ENCODE data around the gene LMAN2L.

Gene LMAN2L

DNA sequence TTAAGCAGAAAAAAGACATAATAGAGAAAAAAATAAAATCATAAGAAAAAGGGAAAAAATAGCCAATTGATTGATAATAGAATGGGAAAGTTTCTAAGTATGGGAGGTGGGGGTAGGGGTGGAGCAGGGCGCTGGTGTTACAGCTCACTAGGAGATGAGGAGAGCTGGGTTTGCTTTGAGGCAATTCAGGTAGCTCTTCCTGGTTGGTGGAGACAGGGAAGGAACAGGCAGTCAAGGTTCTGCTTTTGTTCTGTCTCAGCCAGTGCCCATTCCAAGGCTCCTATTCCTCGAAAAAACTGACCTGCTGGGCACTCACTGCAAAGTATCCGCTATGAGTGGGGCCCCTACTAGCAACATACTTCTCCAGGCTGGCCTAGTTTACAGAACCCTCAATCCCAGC is 19.1 kb upstream of the LMAN2L start:
- no peak overlapping the region for H3K4me3 ChIP-seq (ENCODE audit: low read length)
- no peaks in the 10 kb centered on the region for H3K36me3 ChIP-seq (ENCODE audit: insufficient read depth, low read depth, low read length)
- H3K9me3 ChIP-seq (ENCODE audit: insufficient read depth, low read depth, low read length) = no peaks in the 10 kb centered on the region
- no peak overlapping the region for H3K9ac ChIP-seq (ENCODE audit: low read depth, low read length)
- peaks cover 11% of the 10 kb centered on the region; the same call in 1 of the 2 replicates for H3K27me3 ChIP-seq (ENCODE audit: insufficient read depth, low read length)
- peaks cover 19% of the 10 kb centered on the region; the same call in 1 of the 2 replicates for H3K4me1 ChIP-seq (ENCODE audit: insufficient read depth, low read length)
- no peak overlapping the region for H3K27ac ChIP-seq (ENCODE audit: low read length)

DNA sequence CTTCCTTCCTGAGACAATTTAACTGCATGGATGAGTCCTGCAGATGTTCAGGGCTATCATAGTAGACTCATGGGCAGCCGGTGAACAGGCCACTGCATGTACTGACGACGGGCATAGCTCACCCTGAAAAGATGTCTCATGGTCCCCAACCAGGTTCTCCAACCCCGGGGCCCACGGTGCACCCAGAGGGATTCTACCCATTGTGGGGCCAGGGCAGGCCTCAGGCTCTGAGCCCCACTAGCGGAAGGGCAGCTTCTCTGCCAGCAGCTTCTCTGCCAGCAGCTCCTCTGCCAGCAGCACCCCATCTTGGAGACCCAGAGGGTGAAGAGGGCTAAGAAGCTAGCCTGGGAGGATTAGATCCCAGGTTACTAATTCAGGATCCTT is 17.6 kb upstream of the LMAN2L start:
- Histone ChIP-seq H3K4me3 (ENCODE audit: low read length) (no peak overlapping the region), H3K27ac (ENCODE audit: low read length) (no peak overlapping the region), H3K27me3 (ENCODE audit: insufficient read depth, low read length) (peaks cover 11% of the 10 kb centered on the region; the same call in 1 of the 2 replicates), H3K9ac (ENCODE audit: low read depth, low read length) (no peak overlapping the region), H3K4me1 (ENCODE audit: insufficient read depth, low read length) (peaks cover 5% of the 10 kb centered on the region; the same call in 1 of the 2 replicates), H3K36me3 (ENCODE audit: insufficient read depth, low read depth, low read length) (no peaks in the 10 kb centered on the region), H3K9me3 (ENCODE audit: insufficient read depth, low read depth, low read length) (no peaks in the 10 kb centered on the region)

DNA sequence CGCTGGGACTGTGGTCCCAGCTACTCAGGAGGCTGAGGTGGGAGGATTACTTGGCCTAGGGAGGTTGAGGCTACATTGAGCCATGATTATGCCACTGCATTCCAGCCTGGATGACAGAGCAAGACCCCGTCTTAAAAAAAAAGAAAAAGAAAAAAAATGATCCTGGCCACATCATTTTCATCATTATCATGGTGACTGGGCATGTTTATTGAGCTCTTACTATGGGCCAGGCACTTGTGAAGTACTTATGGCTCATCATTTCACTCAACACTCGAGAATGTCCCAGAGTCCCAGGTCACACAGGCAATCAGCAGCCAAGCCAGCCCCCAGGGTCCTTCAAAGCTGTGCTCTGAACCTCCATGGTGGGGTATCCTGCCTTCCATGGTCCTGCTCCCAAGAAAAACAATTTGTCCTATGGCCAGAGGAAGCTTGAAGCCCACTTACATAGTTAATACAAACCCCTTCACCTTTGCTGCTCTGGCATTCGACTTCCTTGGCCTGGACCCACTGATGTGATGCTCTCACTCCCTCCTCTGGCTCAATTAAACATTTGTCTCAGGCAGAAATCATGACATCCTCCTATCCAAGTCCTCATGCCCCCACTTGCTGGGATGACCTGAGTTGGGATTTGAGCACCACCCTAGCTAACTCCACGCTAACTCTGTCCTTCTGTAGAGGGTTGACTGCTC is 17.1 kb upstream of the LMAN2L start:
- Histone ChIP-seq H3K27me3 (ENCODE audit: insufficient read depth, low read length) (peaks cover 10% of the 10 kb centered on the region; the same call in 1 of the 2 replicates), H3K9ac (ENCODE audit: low read depth, low read length) (no peak overlapping the region), H3K4me3 (ENCODE audit: low read length) (no peak overlapping the region), H3K36me3 (ENCODE audit: insufficient read depth, low read depth, low read length) (no peaks in the 10 kb centered on the region), H3K4me1 (ENCODE audit: insufficient read depth, low read length) (no peaks in the 10 kb centered on the region; the same call in 1 of the 2 replicates), H3K27ac (ENCODE audit: low read length) (no peak overlapping the region), H3K9me3 (ENCODE audit: insufficient read depth, low read depth, low read length) (no peaks in the 10 kb centered on the region)

DNA sequence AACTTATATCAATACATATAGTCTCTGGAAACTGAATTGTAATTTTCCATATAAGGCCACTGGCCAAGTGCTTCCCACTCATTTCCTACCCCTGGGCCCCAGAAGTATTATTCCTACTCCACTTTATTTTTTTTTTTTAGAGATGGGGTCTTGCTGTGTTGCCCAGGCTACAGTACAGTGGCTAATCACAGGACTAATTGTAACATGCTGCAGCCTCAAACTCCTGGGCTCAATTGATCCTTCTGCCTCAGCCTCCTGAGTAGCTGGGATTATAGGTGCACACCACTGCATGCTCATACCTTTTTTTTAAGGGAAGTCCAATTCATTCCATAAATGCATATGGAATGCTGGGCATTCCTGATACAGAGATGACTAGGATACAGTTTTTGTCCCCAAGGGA is 14.5 kb upstream of the LMAN2L start:
- Histone ChIP-seq H3K9me3 (ENCODE audit: insufficient read depth, low read depth, low read length) (no peaks in the 10 kb centered on the region), H3K27ac (ENCODE audit: low read length) (no peak overlapping the region), H3K4me1 (ENCODE audit: insufficient read depth, low read length) (no peaks in the 10 kb centered on the region), H3K9ac (ENCODE audit: low read depth, low read length) (no peak overlapping the region), H3K4me3 (ENCODE audit: low read length) (no peak overlapping the region), H3K36me3 (ENCODE audit: insufficient read depth, low read depth, low read length) (no peaks in the 10 kb centered on the region), H3K27me3 (ENCODE audit: insufficient read depth, low read length) (no peaks in the 10 kb centered on the region)

DNA sequence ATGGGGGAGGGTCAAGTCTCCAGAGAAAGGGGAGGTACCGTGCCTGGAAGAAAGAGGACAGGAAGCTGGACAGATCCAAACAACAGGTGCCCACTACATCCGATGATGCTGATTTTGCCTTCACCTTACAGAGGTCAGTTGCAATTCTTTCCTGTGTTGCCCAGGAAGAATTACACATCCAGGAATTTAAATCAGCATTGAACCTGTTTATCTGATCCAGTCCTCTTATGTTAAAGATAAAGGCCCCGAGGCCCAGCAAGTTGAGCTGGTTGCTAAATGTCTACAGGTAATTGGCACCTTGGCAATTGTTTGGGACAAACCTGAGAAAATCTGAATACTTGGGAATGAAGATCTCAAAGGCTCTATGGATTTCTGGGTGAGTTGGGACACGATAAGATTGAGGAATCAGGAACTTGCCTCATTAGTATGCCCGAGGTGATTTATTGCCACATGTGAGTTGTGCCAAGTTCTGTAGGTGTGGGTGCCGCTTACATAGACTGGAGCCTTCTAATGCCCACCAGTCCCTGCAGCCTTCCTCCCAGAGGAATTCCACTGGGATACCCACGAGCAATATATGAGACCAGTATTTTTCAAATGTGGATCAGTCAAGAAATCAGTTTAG is 13.9 kb upstream of the LMAN2L start:
- no peaks in the 10 kb centered on the region for H3K4me1 ChIP-seq (ENCODE audit: insufficient read depth, low read length)
- no peaks in the 10 kb centered on the region for H3K36me3 ChIP-seq (ENCODE audit: insufficient read depth, low read depth, low read length)
- no peak overlapping the region for H3K9ac ChIP-seq (ENCODE audit: low read depth, low read length)
- no peaks in the 10 kb centered on the region for H3K27me3 ChIP-seq (ENCODE audit: insufficient read depth, low read length)
- H3K9me3 ChIP-seq (ENCODE audit: insufficient read depth, low read depth, low read length) = no peaks in the 10 kb centered on the region
- H3K27ac ChIP-seq (ENCODE audit: low read length) = no peak overlapping the region
- H3K4me3 ChIP-seq (ENCODE audit: low read length) = no peak overlapping the region

DNA sequence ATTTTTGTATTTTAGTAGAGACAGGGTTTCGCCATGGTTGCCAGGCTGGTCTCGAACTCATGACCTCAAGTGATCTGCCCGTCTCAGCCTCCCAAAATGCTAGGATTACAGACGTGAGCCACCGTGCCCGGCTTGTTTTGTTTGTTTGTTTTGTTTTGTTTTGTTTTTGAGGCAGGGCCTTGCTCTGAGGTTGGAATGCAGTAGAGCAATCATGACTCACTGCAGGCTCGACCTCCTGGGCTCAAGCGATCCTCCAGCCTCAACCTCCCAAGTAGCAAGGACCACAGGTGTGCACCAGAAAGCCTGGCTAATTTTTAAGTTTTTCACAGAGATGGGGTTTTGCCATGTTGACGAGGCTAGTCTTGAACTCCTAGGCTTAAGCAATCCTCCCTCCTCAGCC is 11.9 kb upstream of the LMAN2L start:
- no peak overlapping the region for H3K9ac ChIP-seq (ENCODE audit: low read depth, low read length)
- H3K4me3 ChIP-seq (ENCODE audit: low read length) = no peak overlapping the region
- no peaks in the 10 kb centered on the region for H3K27me3 ChIP-seq (ENCODE audit: insufficient read depth, low read length)
- H3K4me1 ChIP-seq (ENCODE audit: insufficient read depth, low read length) = no peaks in the 10 kb centered on the region
- H3K9me3 ChIP-seq (ENCODE audit: insufficient read depth, low read depth, low read length) = no peaks in the 10 kb centered on the region
- H3K27ac ChIP-seq (ENCODE audit: low read length) = no peak overlapping the region
- H3K36me3 ChIP-seq (ENCODE audit: insufficient read depth, low read depth, low read length) = no peaks in the 10 kb centered on the region

DNA sequence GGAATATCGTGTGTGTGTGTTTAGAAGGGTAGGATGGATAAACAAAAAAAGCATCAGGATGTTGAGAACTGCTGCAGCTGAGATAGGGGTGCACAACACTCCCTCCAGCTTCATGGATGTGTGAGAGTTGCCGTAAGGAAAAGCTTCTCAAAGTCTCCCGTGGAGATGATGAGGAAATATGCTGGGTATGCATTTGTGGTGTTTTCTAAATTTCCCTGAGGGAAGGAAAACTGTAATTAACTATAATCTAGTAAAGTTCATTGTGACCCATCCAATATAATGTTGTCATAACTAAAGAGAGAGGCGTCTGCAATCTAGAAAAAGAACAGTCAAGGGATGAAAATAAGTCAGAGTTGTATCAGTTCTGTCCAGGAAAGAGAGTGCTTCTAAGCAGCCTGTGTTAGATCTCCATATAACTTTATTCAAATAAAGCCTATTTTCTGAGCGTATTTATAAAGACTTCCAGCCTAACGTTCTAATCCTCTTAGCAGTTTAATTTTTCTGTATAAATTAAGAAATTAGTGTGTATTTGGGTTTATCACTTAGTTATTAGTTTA is 7.3 kb upstream of the LMAN2L start:
- Histone ChIP-seq H3K9ac (ENCODE audit: low read depth, low read length) (no peak overlapping the region), H3K9me3 (ENCODE audit: insufficient read depth, low read depth, low read length) (no peaks in the 10 kb centered on the region), H3K4me1 (ENCODE audit: insufficient read depth, low read length) (no peaks in the 10 kb centered on the region), H3K27ac (ENCODE audit: low read length) (no peak overlapping the region), H3K4me3 (ENCODE audit: low read length) (no peak overlapping the region), H3K36me3 (ENCODE audit: insufficient read depth, low read depth, low read length) (no peaks in the 10 kb centered on the region), H3K27me3 (ENCODE audit: insufficient read depth, low read length) (no peaks in the 10 kb centered on the region)

DNA sequence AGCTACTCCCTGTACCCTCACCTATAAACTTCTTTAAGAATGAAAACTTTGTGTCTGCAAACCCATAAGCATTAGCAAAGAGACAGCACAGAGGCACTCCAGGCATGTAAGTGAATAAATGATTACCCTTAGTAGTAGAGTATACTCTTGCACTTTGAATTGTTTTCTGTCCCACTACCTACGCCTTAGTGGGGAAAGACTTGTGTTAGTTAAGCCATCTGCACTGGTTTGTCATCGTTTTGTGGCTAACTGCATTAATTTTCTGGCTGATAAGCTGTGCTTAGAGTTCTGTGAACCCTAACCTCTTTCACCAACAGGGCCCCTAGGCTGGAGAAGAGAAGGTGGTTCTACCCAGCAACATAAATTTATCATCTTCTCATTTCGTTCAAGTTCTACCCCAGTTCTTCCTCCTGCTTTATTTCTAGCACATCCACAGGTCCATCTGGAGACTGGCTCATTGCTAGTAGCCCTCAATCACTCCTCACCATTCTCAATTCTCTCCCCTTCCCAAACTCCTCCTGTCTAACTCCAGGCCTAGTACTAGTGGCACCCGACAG is 710 bp downstream of the LMAN2L start:
- no peak overlapping the region for H3K27ac ChIP-seq (ENCODE audit: low read length)
- 0 out of 2 replicates have a peak, but pooled peaks cover 3% of the 10 kb centered on the region for H3K4me1 ChIP-seq (ENCODE audit: insufficient read depth, low read length)
- H3K4me3 ChIP-seq (ENCODE audit: low read length) = peak overlapping the region; percentile 94
- peaks cover 31% of the 10 kb centered on the region for H3K36me3 ChIP-seq (ENCODE audit: insufficient read depth, low read depth, low read length)
- peak overlapping the region; percentile 89 for H3K9ac ChIP-seq (ENCODE audit: low read depth, low read length)
- no peaks in the 10 kb centered on the region for H3K27me3 ChIP-seq (ENCODE audit: insufficient read depth, low read length)
- H3K9me3 ChIP-seq (ENCODE audit: insufficient read depth, low read depth, low read length) = no peaks in the 10 kb centered on the region

DNA sequence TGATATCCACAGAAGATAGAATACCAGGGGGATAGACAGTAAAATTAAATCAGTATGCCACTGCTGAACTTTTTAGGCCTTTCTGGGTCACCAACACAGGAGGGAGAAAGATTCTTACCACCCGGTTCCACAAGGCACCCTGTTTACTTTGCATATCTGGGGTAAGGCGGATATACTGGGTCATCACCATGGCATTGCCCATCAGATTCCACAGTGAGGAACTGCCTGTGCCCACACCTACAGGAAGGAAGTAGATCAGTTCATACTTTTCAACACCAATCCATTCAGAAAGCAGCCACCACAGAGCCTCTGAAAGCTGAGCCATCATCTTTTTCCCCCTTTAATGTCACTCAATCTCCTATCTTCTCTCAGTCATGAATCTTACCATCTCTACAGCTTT is 2.0 kb downstream of the LMAN2L start:
- Histone ChIP-seq H3K36me3 (ENCODE audit: insufficient read depth, low read depth, low read length) (peaks cover 45% of the 10 kb centered on the region), H3K27me3 (ENCODE audit: insufficient read depth, low read length) (no peaks in the 10 kb centered on the region), H3K4me3 (ENCODE audit: low read length) (no peak overlapping the region), H3K9me3 (ENCODE audit: insufficient read depth, low read depth, low read length) (no peaks in the 10 kb centered on the region), H3K27ac (ENCODE audit: low read length) (no peak overlapping the region), H3K9ac (ENCODE audit: low read depth, low read length) (no peak overlapping the region), H3K4me1 (ENCODE audit: insufficient read depth, low read length) (0 out of 2 replicates have a peak, but pooled peaks cover 3% of the 10 kb centered on the region)

DNA sequence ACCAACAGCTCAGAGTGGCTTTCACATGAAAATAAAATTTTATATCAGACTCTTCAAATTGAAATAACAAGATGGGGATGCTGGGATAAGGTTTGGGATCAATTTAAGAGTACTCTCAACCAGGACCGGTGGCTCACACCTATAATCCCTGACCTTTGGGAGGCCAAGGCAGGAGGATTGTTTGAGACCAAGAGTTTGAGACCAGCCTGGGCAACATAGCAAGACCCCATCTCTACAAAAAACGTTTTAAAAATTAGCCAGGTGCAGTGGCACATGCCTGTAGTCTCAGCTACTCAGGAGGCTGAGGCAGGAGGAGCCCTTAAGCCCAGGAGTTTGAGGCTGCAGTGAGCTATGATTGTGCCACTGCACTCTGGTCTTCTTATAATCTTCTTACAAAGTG is 2.6 kb downstream of the LMAN2L start:
- Histone ChIP-seq H3K36me3 (ENCODE audit: insufficient read depth, low read depth, low read length) (peaks cover 49% of the 10 kb centered on the region), H3K4me1 (ENCODE audit: insufficient read depth, low read length) (0 out of 2 replicates have a peak, but pooled peaks cover 3% of the 10 kb centered on the region), H3K27me3 (ENCODE audit: insufficient read depth, low read length) (no peaks in the 10 kb centered on the region)

DNA sequence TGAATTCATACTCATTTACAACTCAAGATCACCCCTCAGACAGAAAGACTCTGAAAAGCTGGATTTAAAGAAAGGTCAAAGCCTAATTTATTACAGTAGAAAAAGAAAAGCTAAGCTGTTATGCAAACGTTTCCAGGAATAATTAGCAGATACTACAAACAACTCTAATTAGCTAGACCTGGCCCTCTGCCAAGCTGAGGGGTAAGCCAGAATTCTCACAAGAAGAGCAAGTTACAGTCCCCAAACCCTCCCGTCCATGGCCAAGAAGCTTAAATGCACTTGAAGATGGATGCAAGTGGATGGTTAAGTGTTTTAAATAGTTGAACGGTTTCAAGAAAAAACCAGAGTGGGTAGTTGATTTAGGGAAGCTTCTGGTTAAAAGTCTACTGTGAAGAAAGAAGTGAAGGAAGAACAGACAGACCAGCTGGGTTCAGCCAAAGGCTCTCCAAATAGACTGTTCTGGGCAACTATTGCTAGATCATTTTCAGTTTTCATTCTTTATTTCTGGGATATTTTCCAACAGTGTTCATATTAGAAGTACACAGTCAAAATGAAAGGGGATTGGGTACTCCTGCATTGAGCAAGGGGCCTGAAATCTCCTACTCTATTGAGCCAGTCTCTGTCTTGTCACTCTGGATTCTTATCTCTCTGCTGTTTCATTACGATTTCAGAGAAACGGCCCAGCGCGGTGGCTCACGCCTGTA is 4.8 kb downstream of the LMAN2L start:
- H3K27me3 ChIP-seq (ENCODE audit: insufficient read depth, low read length) = no peaks in the 10 kb centered on the region
- H3K4me3 ChIP-seq (ENCODE audit: low read length) = no peak overlapping the region
- no peaks in the 10 kb centered on the region for H3K9me3 ChIP-seq (ENCODE audit: insufficient read depth, low read depth, low read length)
- peaks cover 71% of the 10 kb centered on the region for H3K36me3 ChIP-seq (ENCODE audit: insufficient read depth, low read depth, low read length)
- H3K9ac ChIP-seq (ENCODE audit: low read depth, low read length) = no peak overlapping the region
- H3K27ac ChIP-seq (ENCODE audit: low read length) = no peak overlapping the region
- 0 out of 2 replicates have a peak, but pooled peaks cover 3% of the 10 kb centered on the region for H3K4me1 ChIP-seq (ENCODE audit: insufficient read depth, low read length)

More for the DNA sequence above, 2.6 kb downstream of the LMAN2L start:
- Histone ChIP-seq H3K9me3 (ENCODE audit: insufficient read depth, low read depth, low read length) (no peaks in the 10 kb centered on the region), H3K9ac (ENCODE audit: low read depth, low read length) (no peak overlapping the region), H3K27ac (ENCODE audit: low read length) (no peak overlapping the region), H3K4me3 (ENCODE audit: low read length) (no peak overlapping the region)
